HG03520 (cell line): ENCODE measurements around the gene TCF4.

Experiments
- ATAC-seq: cut with Tn5 transposase; IDR thresholded peaks from one replicate; pipeline ENCODE4 v1.9.1; 2021; ENCODE audit warnings: mild to moderate bottlenecking, moderate library complexity; ENCODE audit not compliant: unreplicated experiment

The TCF4 gene

DNA sequence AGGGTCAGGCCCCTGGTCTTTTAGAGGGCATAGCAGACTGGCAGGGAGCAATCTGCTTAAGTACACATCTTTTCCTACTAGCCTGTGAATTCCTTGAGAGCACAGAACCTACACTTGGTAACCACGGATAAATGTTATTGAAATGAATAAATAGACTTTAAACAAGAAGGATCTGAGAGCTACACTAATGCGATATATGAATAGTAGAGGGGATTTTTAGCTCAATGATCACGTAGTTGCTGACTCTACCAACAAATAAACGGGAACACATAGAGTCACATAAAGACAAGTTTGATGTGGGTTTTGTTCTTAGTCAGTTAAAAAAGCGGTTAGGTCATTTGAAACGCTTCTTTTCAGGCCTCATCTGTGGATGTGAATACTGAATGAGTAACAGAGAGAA lies 338.4 kb downstream of the TCF4 start:
- peak; percentile 47 for ATAC-seq

DNA sequence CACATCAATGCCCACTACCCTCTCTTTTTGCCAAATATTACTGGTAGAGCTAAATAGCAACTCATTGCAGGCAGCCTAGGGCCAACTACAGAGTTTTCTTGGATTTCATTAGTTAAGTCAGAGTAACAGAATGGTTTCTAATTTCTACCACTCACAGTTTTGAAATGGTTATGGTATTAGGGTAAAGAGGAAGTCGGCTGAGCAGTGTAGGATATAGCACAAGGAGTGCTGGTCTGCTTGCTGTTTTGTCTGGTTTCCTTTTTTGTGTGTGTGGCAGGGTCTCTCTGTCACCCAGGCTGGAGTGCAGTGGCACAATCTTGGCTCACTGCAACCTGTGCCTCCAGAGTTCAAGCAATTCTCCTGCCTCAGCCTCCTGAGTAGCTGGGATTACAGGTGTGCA lies 339.5 kb downstream of the TCF4 start:
- no peak for ATAC-seq

DNA sequence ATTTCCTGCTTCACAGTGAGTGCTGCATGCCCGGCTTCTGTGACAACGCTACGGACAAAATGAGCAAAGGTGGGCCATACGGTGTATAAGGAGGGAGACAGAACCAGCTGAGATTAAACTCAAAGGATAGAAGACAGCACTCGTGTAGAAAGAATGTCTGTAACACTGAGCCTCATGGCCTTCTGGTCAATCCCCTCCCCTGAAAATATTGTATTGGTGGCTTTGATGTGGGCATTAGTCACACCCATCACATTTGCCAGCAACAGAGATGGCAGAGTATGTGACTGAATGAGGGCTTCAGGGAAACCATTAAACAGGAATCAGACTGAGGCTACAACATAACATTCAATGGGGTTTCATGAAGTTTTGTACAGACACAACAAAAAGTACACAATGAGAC lies 341.0 kb downstream of the TCF4 start:
- no peak for ATAC-seq

DNA sequence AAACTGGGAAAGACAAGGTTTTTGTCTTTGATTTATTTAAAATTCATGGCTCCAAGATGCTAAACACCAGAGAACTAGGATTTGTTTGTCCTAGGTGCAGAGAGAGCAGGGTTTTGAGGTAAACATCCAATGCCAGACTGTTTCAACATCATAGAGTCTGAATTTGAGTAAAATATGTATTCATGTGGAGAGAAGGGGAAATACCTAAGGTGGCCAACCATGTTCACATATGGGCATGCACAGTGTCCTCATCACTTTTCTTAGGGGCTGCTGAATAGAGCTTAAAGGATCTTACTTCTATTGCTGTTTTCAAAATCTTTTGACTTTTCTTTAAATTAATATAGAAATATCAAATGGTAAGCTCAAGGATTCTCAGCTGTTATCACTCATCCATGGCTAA lies 341.7 kb downstream of the TCF4 start:
- no peak for ATAC-seq

- no peak for ATAC-seq
Measured at GRCh38 chr18:55245211-55245614, 342.8 kb downstream of the TCF4 start.

DNA sequence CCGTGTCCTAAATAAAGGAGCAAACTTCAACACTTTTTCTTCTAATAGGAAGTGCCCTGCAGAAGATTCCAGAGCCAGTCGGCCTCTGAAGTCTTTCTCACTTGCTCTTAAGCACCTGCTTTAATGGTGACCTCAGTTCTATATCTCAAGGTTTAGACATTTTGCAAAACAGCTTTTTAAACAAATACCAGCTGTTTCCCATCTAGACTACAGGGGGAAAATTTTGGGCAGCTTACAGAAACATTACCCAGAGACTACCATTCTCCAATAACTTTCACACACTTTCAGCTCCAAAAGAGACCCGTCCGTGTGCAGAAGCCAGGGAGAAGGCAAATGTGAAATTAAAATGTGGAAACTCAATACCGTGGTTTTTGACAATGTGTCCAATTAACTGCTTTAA lies 343.4 kb downstream of the TCF4 start:
- no peak for ATAC-seq

GRCh38 chr18:55243857-55244256 lies 344.1 kb downstream of the TCF4 start:
- ATAC-seq, result no peak

DNA sequence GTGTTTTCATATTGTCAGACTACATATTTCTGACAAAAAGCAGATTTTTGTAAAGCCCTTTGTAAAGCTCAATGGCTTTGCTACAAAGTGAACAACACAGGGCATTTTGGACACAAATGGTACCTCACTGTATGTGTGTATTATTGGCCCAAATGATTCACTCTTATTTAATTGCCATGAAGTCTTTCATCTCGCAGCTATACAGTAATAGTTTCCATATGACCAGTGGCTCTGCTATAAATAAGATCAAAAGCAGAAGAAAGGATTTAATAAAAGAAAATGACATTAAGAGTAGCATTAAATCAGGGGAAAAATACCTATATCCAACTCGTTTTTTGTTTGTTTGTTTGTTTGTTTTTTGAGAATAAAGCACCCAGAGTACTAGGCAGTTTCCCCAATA lies 344.7 kb downstream of the TCF4 start:
- ATAC-seq, result no peak

DNA sequence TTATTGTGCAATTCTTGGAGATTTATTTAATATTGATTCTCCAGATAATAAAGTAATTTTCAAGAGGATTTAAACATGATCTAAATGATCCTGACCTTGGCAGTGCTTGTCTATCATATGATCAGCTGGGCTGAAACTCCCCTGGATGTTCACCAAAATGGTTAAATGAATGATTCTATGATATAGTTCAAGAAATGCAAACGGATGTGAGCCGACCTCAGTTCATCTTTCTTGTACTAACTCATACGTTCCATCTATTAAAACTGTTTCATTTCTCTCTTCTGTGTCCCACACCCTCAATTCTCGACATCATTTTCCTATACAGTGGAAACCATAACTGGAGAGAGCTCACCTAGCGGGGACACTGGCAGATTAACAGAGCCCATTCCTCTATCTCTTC lies 347.0 kb downstream of the TCF4 start:
- ATAC-seq, result peak; percentile 37

DNA sequence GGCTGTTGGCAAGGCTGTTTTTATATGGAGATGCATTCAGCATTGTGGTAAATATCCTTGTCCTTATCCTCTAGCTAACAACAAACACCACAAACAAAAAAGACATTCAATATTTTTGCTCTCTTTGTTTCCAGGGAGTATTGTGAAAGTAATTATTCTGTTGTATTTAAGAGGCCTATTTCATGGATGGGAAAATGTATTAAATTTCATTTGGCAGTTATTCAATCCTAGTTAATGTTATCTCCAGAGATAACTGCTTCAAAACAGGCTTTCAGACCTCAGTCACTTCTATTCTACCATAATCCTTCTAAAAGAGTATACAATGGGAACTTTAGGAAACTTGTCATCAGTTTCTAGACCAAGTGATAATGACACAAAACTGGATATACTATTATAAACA lies 348.3 kb downstream of the TCF4 start:
- ATAC-seq, result no peak

- no peak for ATAC-seq
Measured at GRCh38 chr18:55237660-55238059, 350.3 kb downstream of the TCF4 start.

- peak; percentile 56 for ATAC-seq
Measured at GRCh38 chr18:55236150-55236931, 351.7 kb downstream of the TCF4 start.

DNA sequence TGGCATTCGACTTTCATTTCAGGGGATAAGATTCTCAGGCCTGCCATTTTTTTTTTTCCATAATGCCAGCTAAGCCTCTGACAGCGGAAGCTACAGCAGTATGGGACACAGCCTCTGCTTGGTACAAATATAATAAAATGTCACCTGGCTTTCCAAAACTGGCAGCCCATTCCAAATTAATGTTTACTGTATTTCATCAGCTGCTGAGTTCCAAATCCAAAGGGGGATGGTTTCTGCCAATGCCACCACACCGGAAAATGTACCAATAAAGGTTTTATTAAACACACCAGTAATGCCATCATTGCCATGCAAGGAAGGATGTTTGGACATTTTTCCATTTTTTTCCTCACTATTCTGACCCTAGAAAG lies 352.9 kb downstream of the TCF4 start:
- ATAC-seq, result no peak

GRCh38 chr18:55234366-55235093 lies 353.5 kb downstream of the TCF4 start:
- peak; percentile 66 for ATAC-seq

GRCh38 chr18:55233857-55234256 lies 354.1 kb downstream of the TCF4 start:
- ATAC-seq, result no peak

DNA sequence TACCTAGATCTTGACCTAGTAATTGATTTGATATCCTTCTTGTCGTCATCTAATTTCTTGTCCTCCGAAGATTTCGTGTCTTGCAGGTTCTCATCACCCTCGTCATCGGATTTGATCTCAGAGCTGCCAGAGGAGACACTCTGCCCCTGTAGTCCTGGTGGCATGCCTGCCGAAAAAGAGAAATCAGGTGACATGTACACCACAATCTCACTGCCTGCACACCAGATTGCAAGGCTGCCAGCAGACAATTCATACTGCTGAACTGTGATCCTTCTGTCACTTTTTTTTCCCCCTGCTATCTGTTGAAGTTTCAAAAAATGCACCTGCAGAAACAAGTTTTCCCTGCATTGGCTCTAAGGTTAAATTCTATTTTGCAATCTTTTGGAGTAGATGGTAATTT lies 355.5 kb downstream of the TCF4 start:
- ATAC-seq, result no peak

- no peak for ATAC-seq
Measured at GRCh38 chr18:55229682-55230081, 358.3 kb downstream of the TCF4 start.

- ATAC-seq, result no peak
Measured at GRCh38 chr18:55228707-55229106, 359.3 kb downstream of the TCF4 start.

GRCh38 chr18:55228191-55228590 lies 359.8 kb downstream of the TCF4 start:
- no peak for ATAC-seq

GRCh38 chr18:55227771-55228170 lies 360.2 kb downstream of the TCF4 start:
- no peak for ATAC-seq

- ATAC-seq, result no peak
Measured at GRCh38 chr18:55226044-55226443, 361.9 kb downstream of the TCF4 start.

GRCh38 chr18:55224086-55224625 lies 363.8 kb downstream of the TCF4 start:
- ATAC-seq, result no peak
